ENCODE measurements around the gene PTGFRN.

Gene PTGFRN

GRCh38 chr1:116889380-116889779 lies 20.3 kb upstream of the PTGFRN start:
- peak; percentile 75 for DNase-seq

- DNase-seq = no peak
Observed at GRCh38 chr1:116891396-116892079, 18.2 kb upstream of the PTGFRN start.

- DNase-seq = no peak
Observed at GRCh38 chr1:116895073-116895472, 14.6 kb upstream of the PTGFRN start.

GRCh38 chr1:116899529-116899928 lies 10.2 kb upstream of the PTGFRN start:
- DNase-seq = no peak

- no peak for DNase-seq
Observed at GRCh38 chr1:116900471-116901365, 9.0 kb upstream of the PTGFRN start.

- no peak for DNase-seq
Observed at GRCh38 chr1:116902027-116902426, 7.7 kb upstream of the PTGFRN start.

GRCh38 chr1:116902723-116903383 lies 6.9 kb upstream of the PTGFRN start:
- no peak for DNase-seq

- no peak for DNase-seq
Observed at GRCh38 chr1:116904791-116905320, 4.9 kb upstream of the PTGFRN start.

- DNase-seq = no peak
Observed at GRCh38 chr1:116906812-116907211, 2.9 kb upstream of the PTGFRN start.

- no peak for DNase-seq
Observed at GRCh38 chr1:116907351-116907750, 2.4 kb upstream of the PTGFRN start.

- no peak for DNase-seq
Observed at GRCh38 chr1:116908266-116908665, 1.4 kb upstream of the PTGFRN start.

GRCh38 chr1:116908820-116909511 lies 750 bp upstream of the PTGFRN start:
- DNase-seq = no peak

GRCh38 chr1:116910379-116911187 lies 867 bp downstream of the PTGFRN start:
- DNase-seq = peak; percentile 45

- DNase-seq = no peak
Observed at GRCh38 chr1:116911188-116911553, 1.5 kb downstream of the PTGFRN start.

GRCh38 chr1:116911779-116912469 lies 2.2 kb downstream of the PTGFRN start:
- DNase-seq = no peak

- no peak for DNase-seq
Observed at GRCh38 chr1:116912846-116913245, 3.1 kb downstream of the PTGFRN start.

- DNase-seq = no peak
Observed at GRCh38 chr1:116913941-116914340, 4.2 kb downstream of the PTGFRN start.

GRCh38 chr1:116914667-116915066 lies 5.0 kb downstream of the PTGFRN start:
- no peak for DNase-seq

GRCh38 chr1:116915086-116915661 lies 5.5 kb downstream of the PTGFRN start:
- no peak for DNase-seq

GRCh38 chr1:116916002-116916401 lies 6.3 kb downstream of the PTGFRN start:
- no peak for DNase-seq

All from suppressor macrophage treated with lipopolysaccharide for 4 hours (primary cell).